ENCODE measurements around the gene EPHA3. TPM values are rescaled to one million over a fixed set of nuclear protein-coding genes. Genes with fewer than 3 reads are reported as not detected.

Gene EPHA3
- total and polyA plus RNA-seq, 9 of the 15 experiments (the other 6 are each of a cell fraction or from before 2014, with no cell fraction given): not detected

- TF ChIP-seq CUX1 (CRISPR knock-in tag; IDR thresholded peaks at IDR 0.05) (no peak), MITF (IDR thresholded peaks at IDR 0.05) (no peak), FOXM1 (IDR thresholded peaks at IDR 0.05; ENCODE audit: low read depth) (no peak), FOXM1 (CRISPR knock-in tag; IDR thresholded peaks at IDR 0.05; ENCODE audit: low read depth) (no peak), XRCC5 (IDR thresholded peaks at IDR 0.05; ENCODE audit: low read depth, low read length) (no peak)
Observed at GRCh38 chr3:89303701-89304100, 196.3 kb downstream of the EPHA3 start (continued).

Data from K562 (cell line).